Panc1 (cell line): Measurements from ENCODE around the gene ZFPL1.

Experiments used
- CTCF ChIP-seq: fragments of 450-650 bp; IDR thresholded peaks from 2 replicates; pipeline ENCODE4 v1.5.1; 2017; ENCODE audit warnings: mild to moderate bottlenecking
- POLR2AphosphoS5 ChIP-seq: IDR thresholded peaks from 2 replicates; pipeline ENCODE4 v1.6.1; 2012; ENCODE audit warnings: mild to moderate bottlenecking, low read depth, low read length, moderate library complexity
- REST ChIP-seq, 2 experiments: IDR thresholded peaks; 2 replicates each; pipeline ENCODE4 v1.6.1; 2011 to 2012; ENCODE audit warnings: low read depth in 2 of 2, control low read depth in 1 of 2, low read length in 1 of 2, mild to moderate bottlenecking in 1 of 2, moderate library complexity in 1 of 2; ENCODE audit not compliant: insufficient read depth in 1 of 2
- SIN3A ChIP-seq: IDR thresholded peaks from 2 replicates; pipeline ENCODE4 v1.6.1; 2012; ENCODE audit warnings: low read depth, mild to moderate bottlenecking, low read length, moderate library complexity, borderline replicate concordance; ENCODE audit not compliant: insufficient read depth
- TCF7L2 ChIP-seq: IDR thresholded peaks from 2 replicates; pipeline ENCODE4 v1.6.1; 2011; ENCODE audit warnings: mild to moderate bottlenecking, low read depth, low read length, inconsistent platforms

GRCh38 chr11:65087827-65088226, 3.8 kb downstream of the ZFPL1 start:
- TF ChIP-seq CTCF (no peak), POLR2AphosphoS5 (no peak), REST (IDR thresholded peaks at IDR 0.05; ENCODE audit: insufficient read depth in 1 of 2, low read depth in 2 of 2, low read length in 1 of 2) (no peak), TCF7L2 (no peak), SIN3A (no peak)
